HuH-7 (cell line): ENCODE data around the gene RUSF1.
A peak's percentile ranks its signal among the peaks of the same experiment; 100 is the strongest.
"Not testable (repeated sequence)": the region's sequence is repeated elsewhere in the genome, so short reads cannot be mapped to it uniquely, and the experiment has no call there.

Experiments used
- DNase-seq: peaks from one replicate; pipeline ENCODE4 v3.0.0; 2011; ENCODE audit warnings: low spot score

RUSF1 gene

DNA sequence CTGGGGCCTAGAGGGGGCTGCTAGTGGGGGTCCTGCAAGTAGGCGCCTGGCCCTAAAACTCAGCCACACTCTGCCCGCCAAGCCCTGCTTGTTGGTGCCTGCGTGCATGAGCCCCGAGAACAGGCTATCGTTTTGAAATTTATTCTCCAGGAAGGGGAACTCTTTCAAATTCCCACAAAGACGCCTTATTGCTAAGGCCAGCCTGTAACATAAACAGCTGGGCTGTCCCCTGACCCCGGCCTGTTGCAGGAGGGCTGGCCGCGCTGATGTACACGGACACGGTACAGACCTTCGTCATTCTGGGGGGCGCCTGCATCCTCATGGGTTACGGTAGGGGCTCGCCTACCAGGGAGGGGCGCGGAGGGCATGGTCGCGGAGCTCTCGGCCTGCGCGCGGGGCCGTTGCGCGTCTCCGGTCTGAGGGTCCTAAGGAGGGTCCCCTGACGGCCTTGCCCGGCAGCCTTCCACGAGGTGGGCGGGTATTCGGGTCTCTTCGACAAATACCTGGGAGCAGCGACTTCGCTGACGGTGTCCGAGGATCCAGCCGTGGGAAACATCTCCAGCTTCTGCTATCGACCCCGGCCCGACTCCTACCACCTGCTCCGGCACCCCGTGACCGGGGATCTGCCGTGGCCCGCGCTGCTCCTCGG lies 21.0 kb downstream of the RUSF1 start:
- DNase-seq = no peak

DNA sequence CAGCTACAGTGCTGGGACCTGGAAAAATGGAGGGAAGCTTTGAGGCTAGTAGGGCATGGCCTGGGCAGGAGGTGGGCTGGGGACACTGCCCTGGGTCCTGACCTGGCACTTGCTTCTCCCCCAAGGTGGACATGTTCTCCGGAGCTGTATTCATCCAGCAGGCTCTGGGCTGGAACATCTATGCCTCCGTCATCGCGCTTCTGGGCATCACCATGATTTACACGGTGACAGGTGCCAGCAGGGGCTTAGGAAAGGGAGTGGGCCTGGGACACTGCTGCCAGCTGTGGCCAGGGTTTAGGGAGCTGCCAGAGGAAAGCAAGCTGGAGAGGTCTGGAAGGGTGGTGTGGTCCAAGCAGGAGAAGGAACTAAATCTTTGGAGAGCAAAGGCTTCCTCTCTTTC lies 22.1 kb downstream of the RUSF1 start:
- no peak for DNase-seq

- no peak for DNase-seq
Measured at GRCh38 chr16:31485571-31485970, 22.6 kb downstream of the RUSF1 start.

GRCh38 chr16:31484491-31485171 lies 23.6 kb downstream of the RUSF1 start:
- DNase-seq = no peak

- DNase-seq = not testable (repeated sequence)
Measured at GRCh38 chr16:31484048-31484447, 24.1 kb downstream of the RUSF1 start.

- DNase-seq = no peak
Measured at GRCh38 chr16:31483081-31483480, 25.1 kb downstream of the RUSF1 start, which contains the start of gene SLC5A2. TSS of gene SLC5A2 (plus strand) at chr16:31483123. CDS start at chr16:31483137, 14 bp downstream.

- no peak for DNase-seq
Measured at GRCh38 chr16:31480851-31481536, 27.2 kb downstream of the RUSF1 start.

DNA sequence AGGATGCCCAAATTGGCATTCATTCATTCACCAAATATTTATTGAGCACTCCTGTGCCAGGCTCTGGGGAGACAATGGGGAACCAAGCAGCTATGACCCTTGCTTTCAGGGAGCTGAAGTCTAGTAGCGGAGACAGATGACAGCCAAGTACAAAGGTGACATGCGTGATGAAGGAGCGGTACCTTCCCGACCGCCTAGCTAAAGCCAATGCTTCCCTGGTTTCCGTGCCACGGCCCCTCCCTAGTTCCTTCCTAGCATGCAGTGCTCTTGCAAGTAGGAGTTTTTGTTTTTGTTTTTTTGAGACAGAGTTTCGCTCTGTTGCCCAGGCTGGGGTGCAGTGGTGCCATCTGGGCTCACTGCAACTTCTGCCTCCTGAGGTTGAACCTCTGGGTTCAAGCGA lies 28.4 kb downstream of the RUSF1 start:
- DNase-seq = no peak

- no peak for DNase-seq
Measured at GRCh38 chr16:31478956-31479355, 29.2 kb downstream of the RUSF1 start.

- peak; percentile 93 for DNase-seq
Measured at GRCh38 chr16:31477220-31478216, 30.7 kb downstream of the RUSF1 start.

DNA sequence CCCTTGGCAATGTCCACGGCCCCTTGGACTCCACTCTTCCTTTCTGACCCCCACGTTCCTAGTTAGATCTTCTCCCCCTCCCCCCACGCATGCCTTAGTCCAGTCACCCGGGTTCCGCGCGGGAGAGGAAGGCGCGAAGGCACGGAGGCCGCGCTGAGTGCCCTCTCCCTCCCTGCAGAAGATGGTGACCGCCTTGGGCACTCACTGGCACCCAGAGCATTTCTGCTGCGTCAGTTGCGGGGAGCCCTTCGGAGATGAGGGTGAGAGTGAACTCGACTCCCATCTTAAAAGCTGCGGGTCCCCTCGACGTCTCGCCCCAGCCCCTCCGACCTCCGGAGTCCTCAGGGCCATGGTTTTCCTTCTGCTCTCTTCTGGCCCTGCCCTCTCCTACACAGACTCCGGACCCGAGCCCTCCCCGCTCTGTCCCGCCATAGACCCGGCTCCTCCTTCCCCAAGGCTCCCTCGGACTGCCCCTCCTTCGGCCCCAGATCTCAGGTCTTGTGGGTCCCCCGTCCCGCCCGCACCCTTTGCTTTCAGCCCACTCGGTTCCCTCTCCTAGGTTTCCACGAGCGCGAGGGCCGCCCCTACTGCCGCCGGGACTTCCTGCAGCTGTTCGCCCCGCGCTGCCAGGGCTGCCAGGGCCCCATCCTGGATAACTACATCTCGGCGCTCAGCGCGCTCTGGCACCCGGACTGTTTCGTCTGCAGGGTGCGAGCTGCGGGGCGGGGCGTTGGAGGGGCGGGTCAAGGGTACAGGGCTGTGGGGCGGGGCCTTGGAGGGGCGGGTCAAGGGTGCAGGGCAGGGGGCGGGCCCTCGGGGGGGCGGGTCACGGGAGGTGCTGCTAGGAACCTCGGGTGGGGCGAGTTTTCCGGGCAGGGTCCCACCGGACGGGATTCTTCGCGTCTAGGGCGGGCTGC lies 31.6 kb downstream of the RUSF1 start:
- DNase-seq = peak; percentile 88

GRCh38 chr16:31475946-31476302 lies 32.3 kb downstream of the RUSF1 start:
- no peak for DNase-seq

DNA sequence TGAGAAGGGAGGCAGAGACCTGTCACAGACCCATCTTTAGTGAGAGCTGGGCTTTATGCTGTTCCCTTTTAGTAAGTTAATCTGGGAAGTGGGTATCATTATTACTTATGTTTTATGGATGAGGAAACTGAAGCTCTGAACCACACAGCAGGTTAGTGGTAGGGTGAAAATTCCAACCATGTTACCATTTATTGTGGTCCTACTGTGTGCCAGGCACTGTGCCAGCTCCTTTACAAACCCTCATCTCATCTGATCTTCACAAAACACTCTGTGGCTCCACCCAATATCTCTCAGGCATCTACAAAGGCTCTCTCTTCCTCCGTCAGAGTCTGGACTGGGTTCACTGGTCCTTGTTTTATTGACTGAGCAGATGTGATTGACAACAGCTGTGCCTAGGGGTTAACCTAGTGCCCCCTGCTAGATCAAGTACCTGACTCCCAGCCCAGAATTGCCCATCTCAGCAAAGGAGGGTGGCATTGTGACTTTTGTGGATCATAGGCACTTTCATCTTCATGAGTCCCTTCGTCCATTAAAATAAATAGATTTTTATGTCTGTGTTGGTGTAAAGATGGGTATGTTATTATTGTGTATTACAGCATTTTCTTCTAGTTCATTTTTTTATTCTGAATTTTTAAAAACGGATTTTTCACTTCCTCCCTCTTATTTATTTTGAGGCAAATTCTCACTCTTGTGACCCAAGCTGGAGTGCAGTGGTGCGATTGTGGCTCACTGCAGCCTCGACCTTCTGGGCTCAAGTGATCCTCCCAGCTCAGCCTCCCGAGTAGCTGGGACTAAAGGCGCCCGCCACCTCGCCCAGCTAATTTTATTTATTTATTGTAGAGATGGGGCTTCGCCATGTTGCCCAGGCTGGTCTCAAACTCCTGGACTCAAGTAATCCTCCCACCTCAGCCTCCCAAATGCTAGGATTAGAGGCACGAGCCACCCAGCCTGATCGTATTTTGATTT lies 33.1 kb downstream of the RUSF1 start:
- DNase-seq = no peak

GRCh38 chr16:31474173-31474714 lies 33.9 kb downstream of the RUSF1 start:
- no peak for DNase-seq

GRCh38 chr16:31473264-31473984 lies 34.8 kb downstream of the RUSF1 start:
- DNase-seq = no peak

GRCh38 chr16:31472709-31473203 lies 35.4 kb downstream of the RUSF1 start:
- DNase-seq = peak; percentile 77

GRCh38 chr16:31471875-31472708 lies 36.1 kb downstream of the RUSF1 start, which contains the start of gene TGFB1I1:
TSS of gene TGFB1I1 (plus strand) at chr16:31472152. CDS start at chr16:31472189, 37 bp downstream.
- no peak for DNase-seq
